22Rv1 (cell line): Measurements from ENCODE around the gene AOC3.
"Not testable (repeated sequence)": the region's sequence is repeated elsewhere in the genome, so short reads cannot be mapped to it uniquely, and the experiment has no call there.

Source experiments
- H3K27ac ChIP-seq: fragments of 450-650 bp; 2 replicates; pipeline ENCODE4 v1.5.1; 2017
- ZFX ChIP-seq: fragments of 450-650 bp; IDR thresholded peaks from 2 replicates; pipeline ENCODE4 v1.6.1; 2017; ENCODE audit warnings: antibody characterized with exemption, borderline replicate concordance
- TF ChIP-seq, protein P1 (sequence below): fragments of 450-650 bp; IDR thresholded peaks from 2 replicates; pipeline ENCODE4 v1.5.1; 2017; ENCODE audit warnings: mild to moderate bottlenecking

Gene AOC3

DNA sequence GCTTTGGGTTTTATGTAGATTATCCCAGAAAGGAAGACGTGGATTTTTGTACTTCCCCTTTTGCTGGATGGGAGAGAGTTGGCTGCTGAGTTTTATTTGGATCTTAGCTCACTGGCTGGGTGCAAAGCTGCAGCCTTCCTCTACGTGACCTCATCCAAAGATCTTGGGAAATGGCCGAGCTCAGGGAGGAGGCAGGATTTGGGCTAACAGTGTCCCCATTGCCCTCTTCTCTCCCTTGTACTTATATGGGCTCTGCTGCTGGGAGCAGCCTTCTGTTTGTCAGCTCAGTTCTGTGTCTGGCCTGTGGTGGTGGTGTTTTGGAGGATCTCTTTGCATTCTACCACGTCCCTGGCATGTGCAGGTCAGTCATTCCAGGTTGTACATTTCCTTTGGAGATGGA lies 2.0 kb downstream of the AOC3 start:
- TF ChIP-seq ZFX: no peak
- TF ChIP-seq, protein P1, sequence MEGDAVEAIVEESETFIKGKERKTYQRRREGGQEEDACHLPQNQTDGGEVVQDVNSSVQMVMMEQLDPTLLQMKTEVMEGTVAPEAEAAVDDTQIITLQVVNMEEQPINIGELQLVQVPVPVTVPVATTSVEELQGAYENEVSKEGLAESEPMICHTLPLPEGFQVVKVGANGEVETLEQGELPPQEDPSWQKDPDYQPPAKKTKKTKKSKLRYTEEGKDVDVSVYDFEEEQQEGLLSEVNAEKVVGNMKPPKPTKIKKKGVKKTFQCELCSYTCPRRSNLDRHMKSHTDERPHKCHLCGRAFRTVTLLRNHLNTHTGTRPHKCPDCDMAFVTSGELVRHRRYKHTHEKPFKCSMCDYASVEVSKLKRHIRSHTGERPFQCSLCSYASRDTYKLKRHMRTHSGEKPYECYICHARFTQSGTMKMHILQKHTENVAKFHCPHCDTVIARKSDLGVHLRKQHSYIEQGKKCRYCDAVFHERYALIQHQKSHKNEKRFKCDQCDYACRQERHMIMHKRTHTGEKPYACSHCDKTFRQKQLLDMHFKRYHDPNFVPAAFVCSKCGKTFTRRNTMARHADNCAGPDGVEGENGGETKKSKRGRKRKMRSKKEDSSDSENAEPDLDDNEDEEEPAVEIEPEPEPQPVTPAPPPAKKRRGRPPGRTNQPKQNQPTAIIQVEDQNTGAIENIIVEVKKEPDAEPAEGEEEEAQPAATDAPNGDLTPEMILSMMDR: no peak
- no peak overlapping the region for H3K27ac ChIP-seq

- TF ChIP-seq, protein P1: no peak
- no peak for TF ChIP-seq ZFX
- no peak overlapping the region for H3K27ac ChIP-seq
Measured at GRCh38 chr17:42853597-42853967, 2.6 kb downstream of the AOC3 start.

GRCh38 chr17:42853968-42854790 lies 3.2 kb downstream of the AOC3 start:
- H3K27ac ChIP-seq: no peak overlapping the region
- TF ChIP-seq, protein P1: no peak
- no peak for TF ChIP-seq ZFX

DNA sequence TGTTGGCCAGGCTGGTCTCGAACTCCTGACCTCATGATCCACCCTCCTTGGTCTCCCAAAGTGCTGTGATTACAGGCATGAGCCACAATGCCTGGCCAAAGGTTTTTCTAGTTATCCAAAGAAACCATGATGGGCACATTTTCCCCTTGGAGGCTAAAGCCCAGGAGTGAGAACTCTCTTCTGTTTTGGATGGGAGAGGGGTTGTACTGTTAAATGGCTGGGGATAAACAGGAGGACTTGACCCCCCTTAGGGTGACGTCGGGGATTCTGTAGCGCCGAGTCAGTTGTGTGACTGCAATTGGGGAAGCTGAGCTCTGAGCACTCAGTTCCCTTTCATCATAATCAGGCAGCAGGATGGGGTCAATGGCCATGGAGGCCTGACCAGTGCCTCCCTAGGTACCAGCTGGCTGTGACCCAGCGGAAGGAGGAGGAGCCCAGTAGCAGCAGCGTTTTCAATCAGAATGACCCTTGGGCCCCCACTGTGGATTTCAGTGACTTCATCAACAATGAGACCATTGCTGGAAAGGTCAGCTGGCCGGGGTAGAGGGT lies 4.1 kb downstream of the AOC3 start:
- no peak for TF ChIP-seq ZFX
- TF ChIP-seq, protein P1: no peak

DNA sequence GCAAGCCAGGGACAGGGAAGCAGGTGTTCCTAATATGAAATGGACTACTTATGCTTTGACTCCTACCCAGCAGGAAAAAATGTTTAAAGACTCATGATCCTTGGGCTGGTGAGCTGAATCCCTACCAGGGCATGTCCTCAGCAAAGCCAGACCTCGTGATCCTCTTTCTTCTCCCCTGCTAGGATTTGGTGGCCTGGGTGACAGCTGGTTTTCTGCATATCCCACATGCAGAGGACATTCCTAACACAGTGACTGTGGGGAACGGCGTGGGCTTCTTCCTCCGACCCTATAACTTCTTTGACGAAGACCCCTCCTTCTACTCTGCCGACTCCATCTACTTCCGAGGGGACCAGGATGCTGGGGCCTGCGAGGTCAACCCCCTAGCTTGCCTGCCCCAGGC lies 5.1 kb downstream of the AOC3 start:
- not testable (repeated sequence) for H3K27ac ChIP-seq

More for the DNA sequence above, 4.1 kb downstream of the AOC3 start:
- H3K27ac ChIP-seq: no peak overlapping the region

- H3K27ac ChIP-seq: not testable (repeated sequence)
Measured at GRCh38 chr17:42856516-42856915, 5.5 kb downstream of the AOC3 start.

DNA sequence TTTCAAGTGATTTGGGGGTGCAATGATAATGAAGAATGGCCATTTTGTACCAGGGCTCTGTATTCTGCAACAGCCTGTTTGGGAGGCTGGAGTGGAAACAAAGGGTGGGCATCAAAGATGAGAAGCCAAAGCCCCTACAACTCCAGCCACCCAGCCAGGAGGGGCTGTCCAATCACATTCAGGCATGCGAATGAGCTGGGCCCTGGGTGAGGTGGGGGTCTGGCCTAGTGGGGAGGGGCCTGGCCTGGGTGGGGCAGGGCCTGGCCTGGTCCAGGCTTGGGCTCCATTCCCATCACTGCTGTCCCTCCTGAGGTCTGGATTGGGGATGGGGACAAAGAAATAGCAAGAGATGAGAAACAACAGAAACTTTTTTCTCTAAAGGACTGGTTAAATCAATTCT lies 6.4 kb downstream of the AOC3 start:
- TF ChIP-seq, protein P1: no peak
- TF ChIP-seq ZFX: no peak
- no peak overlapping the region for H3K27ac ChIP-seq

GRCh38 chr17:42865638-42866094 lies 14.7 kb downstream of the AOC3 start:
- H3K27ac ChIP-seq: no peak overlapping the region
- no peak for TF ChIP-seq ZFX
- TF ChIP-seq, protein P1: no peak
